OCI-LY7 (cell line): Measurements from ENCODE around the gene CLK2. TPM values are rescaled to one million over a fixed set of nuclear protein-coding genes. Genes with fewer than 3 reads are reported as not detected.

Experiments used
- BruUV-seq: library from RNA; stranded (reverse); fragments of 400-500 nt; replicated peaks from 2 replicates; lab custom pipeline; 2021; lab: Mats Ljungman, UMichigan
- CTCF ChIA-PET: fragments of 300-600 bp; sonication (Branson Sonifier 250); formaldehyde crosslinking; loops from one replicate; lab custom pipeline; 2022; ENCODE audit warnings: antibody characterized with exemption; ENCODE audit not compliant: unreplicated experiment; lab: Charles Lee
- POLR2A ChIA-PET: fragments of 300-600 bp; sonication (Branson Sonifier 250); formaldehyde crosslinking; loops from one replicate; lab custom pipeline; 2022; ENCODE audit warnings: antibody characterized with exemption; lab: Charles Lee
- DNase-seq: peaks from one replicate; pipeline ENCODE4 v3.0.0-alpha.2; 2015; ENCODE audit warnings: low spot score
- H2AFZ ChIP-seq: fragments of 200-600 bp; sonication (generic), shearing (Covaris generic); 2 replicates; pipeline ENCODE4 v1.6.1; 2014; ENCODE audit warnings: mild to moderate bottlenecking, antibody characterized with exemption, low read length, moderate library complexity
- H3K27ac ChIP-seq: fragments of 200-600 bp; sonication (generic); 2 replicates; pipeline ENCODE4 v1.5.1; 2014; ENCODE audit warnings: mixed run types, low read depth, mild to moderate bottlenecking, moderate library complexity, low read length, inconsistent platforms; ENCODE audit not compliant: poor library complexity, severe bottlenecking
- H3K36me3 ChIP-seq: fragments of 200-600 bp; sonication (generic); 2 replicates; pipeline ENCODE4 v1.6.1; 2014; ENCODE audit warnings: mild to moderate bottlenecking, antibody characterized with exemption, low read length, moderate library complexity, mixed read lengths; ENCODE audit not compliant: insufficient read depth
- H3K4me1 ChIP-seq: fragments of 200-600 bp; sonication (generic); 2 replicates; pipeline ENCODE4 v1.5.1; 2014; ENCODE audit warnings: mild to moderate bottlenecking, low read length; ENCODE audit not compliant: insufficient read depth, poor library complexity, severe bottlenecking
- H3K4me2 ChIP-seq: fragments of 200-600 bp; sonication (generic); 2 replicates; pipeline ENCODE4 v1.6.1; 2014; ENCODE audit warnings: mild to moderate bottlenecking, low read length
- H3K4me3 ChIP-seq: fragments of 200-600 bp; sonication (generic); 2 replicates; pipeline ENCODE4 v1.5.1; 2014; ENCODE audit warnings: mild to moderate bottlenecking, low read depth, low read length; ENCODE audit not compliant: poor library complexity, severe bottlenecking
- H3K79me2 ChIP-seq: fragments of 200-600 bp; sonication (generic); 2 replicates; pipeline ENCODE4 v1.6.1; 2016; ENCODE audit warnings: low read depth, mild to moderate bottlenecking, low read length, moderate library complexity, mixed read lengths; ENCODE audit not compliant: insufficient read depth
- H3K9me2 ChIP-seq: fragments of 200-600 bp; sonication (generic); 2 replicates; pipeline ENCODE4 v1.6.1; 2016; ENCODE audit warnings: mild to moderate bottlenecking, low read length, mixed read lengths; ENCODE audit not compliant: insufficient read depth
- H3K9me3 ChIP-seq: fragments of 200-600 bp; sonication (generic); 2 replicates; pipeline ENCODE4 v1.6.1; 2014; ENCODE audit warnings: mild to moderate bottlenecking, mixed run types, low read length, mixed read lengths
- H4K20me1 ChIP-seq: fragments of 200-600 bp; sonication (generic); 2 replicates; pipeline ENCODE4 v1.6.1; 2014; ENCODE audit warnings: mild to moderate bottlenecking, antibody characterized with exemption, low read length, moderate library complexity, mixed read lengths; ENCODE audit not compliant: insufficient read depth
- CTCF ChIP-seq: fragments of 200-600 bp; sonication (generic); conservative IDR thresholded peaks from 2 replicates; pipeline ENCODE4 v1.5.1; 2014; ENCODE audit warnings: mild to moderate bottlenecking, antibody characterized with exemption, low read length, moderate library complexity, mixed read lengths
- EZH2phosphoT487 ChIP-seq: fragments of 200-600 bp; sonication (generic); IDR thresholded peaks from 2 replicates; pipeline ENCODE4 v1.6.1; 2018; ENCODE audit warnings: low read depth, borderline replicate concordance, mild to moderate bottlenecking, mixed run types, antibody characterized with exemption, low read length, moderate library complexity, mixed read lengths
- intact Hi-C: fragments of 100-400 bp; cut with micrococcal nuclease; formaldehyde crosslinking; loops from one replicate; pipeline ENCODE4 v1.10.0; 2022; ENCODE audit not compliant: unreplicated experiment
- total RNA-seq, 2 experiments: library from RNA; depleted of rRNA in 1 of 2; stranded (reverse); fragments of >200 nt in 1 of 2; shearing (Covaris generic) in 1 of 2; gene quantifications; 2 replicates each; pipeline ENCODE4 v1.2.3, GENCODE V29; 2014 to 2022

Gene CLK2
- total RNA-seq, 2 experiments from 2014 or later = 96.7 to 121 TPM

DNA sequence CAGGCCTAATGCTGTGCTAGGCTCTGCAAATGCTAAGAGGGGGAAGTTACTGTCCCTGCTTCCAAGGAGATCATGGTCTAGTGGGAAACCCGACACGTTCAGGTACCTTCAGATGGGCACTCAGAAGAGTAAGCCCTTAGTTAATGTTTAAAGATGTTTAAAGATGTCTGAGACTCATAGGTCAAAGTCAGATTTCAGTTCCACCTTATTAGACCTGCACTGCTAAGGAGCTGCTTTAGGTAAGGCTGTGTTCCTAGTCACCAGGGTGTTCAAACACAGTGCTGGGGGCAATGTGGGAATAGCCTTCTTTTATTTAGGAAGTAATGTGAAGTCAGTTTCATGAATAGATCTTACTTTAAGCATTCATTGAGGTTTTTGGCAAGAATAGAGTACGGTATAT is 43.6 kb upstream of the CLK2 start:
- Histone ChIP-seq H3K4me1 (peaks cover 16% of the 10 kb centered on the region), H3K79me2 (peaks cover 3% of the 10 kb centered on the region; the same call in 1 of the 2 replicates), H3K27ac (no peak overlapping the region), H3K9me2 (no peaks in the 10 kb centered on the region), H2AFZ (no peak overlapping the region), H3K4me2 (no peak overlapping the region), H3K4me3 (no peak overlapping the region), H3K36me3 (peaks cover 86% of the 10 kb centered on the region), H4K20me1 (no peaks in the 10 kb centered on the region; the same call in 1 of the 2 replicates), H3K9me3 (no peaks in the 10 kb centered on the region)
- intact Hi-C loops = no loop called here
- BruUV-seq = TSS peak; percentile 34
- CTCF ChIA-PET = no interaction called here
- no peak for TF ChIP-seq CTCF
- TF ChIP-seq EZH2phosphoT487 = no peak
- POLR2A ChIA-PET = interaction anchor here (0.6 to 0.8 kb wide), 2 partner anchors 43 to 331 kb away, joined by 3 to 4 read pairs; no protein-coding TSS in a partner anchor
- no peak for DNase-seq

DNA sequence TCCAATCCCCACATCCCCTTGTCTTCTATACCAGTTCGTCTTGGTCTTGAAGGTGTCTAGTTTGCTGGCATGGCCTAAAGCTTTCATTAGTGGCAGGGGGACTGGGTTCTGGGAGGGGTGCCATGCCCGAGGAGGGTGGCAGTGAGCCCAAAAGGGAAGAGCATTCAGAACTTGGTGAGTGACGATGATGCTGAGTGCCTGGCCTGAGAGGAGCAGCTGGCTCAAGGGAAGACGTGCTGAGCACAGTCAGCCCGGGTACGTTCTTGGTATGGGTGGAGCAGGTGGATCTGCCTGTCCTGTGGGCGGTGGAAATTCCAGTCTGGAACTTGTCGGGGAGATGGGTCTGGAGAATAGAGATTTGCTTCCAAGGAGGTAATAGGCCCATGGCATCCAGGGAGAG is 40.0 kb upstream of the CLK2 start:
- intact Hi-C loops = no loop called here
- no peak overlapping the region for H3K4me3 ChIP-seq
- POLR2A ChIA-PET = no interaction called here

More for the DNA sequence above, 40.0 kb upstream of the CLK2 start:
- Histone ChIP-seq H3K4me1 (peaks cover 10% of the 10 kb centered on the region), H4K20me1 (no peaks in the 10 kb centered on the region), H3K79me2 (peaks cover 36% of the 10 kb centered on the region), H2AFZ (no peak overlapping the region), H3K9me2 (no peaks in the 10 kb centered on the region), H3K27ac (no peak overlapping the region), H3K4me2 (no peak overlapping the region), H3K9me3 (no peaks in the 10 kb centered on the region), H3K36me3 (peaks cover 77% of the 10 kb centered on the region)
- BruUV-seq = no TSS peak
- DNase-seq = no peak
- CTCF ChIA-PET = interaction anchor here (0.6 kb wide), 1 partner anchor 59 kb away, joined by 5 read pairs; no protein-coding TSS in a partner anchor
- TF ChIP-seq CTCF = no peak
- no peak for TF ChIP-seq EZH2phosphoT487
